NCI-H510A treated with DMSO at 0.1 percent for 48 hours (cell line): ENCODE measurements around the gene SHC3.

Source experiments
- DNase-seq: peaks from one replicate; lab custom pipeline; 2025; lab: John Stamatoyannopoulos, UW

SHC3 gene

GRCh38 chr9:88985616-88986015 lies 193.0 kb downstream of the SHC3 start:
- no peak for DNase-seq

GRCh38 chr9:88984543-88984883 lies 194.1 kb downstream of the SHC3 start:
- DNase-seq: no peak

GRCh38 chr9:88983865-88984542 lies 194.6 kb downstream of the SHC3 start:
- DNase-seq: no peak

GRCh38 chr9:88980740-88981203 lies 197.8 kb downstream of the SHC3 start:
- DNase-seq: no peak

- no peak for DNase-seq
Observed at GRCh38 chr9:88979791-88980190, 198.8 kb downstream of the SHC3 start.

- DNase-seq: no peak
Observed at GRCh38 chr9:88979021-88979420, 199.6 kb downstream of the SHC3 start.

- DNase-seq: no peak
Observed at GRCh38 chr9:88978034-88978433, 200.6 kb downstream of the SHC3 start.

GRCh38 chr9:88976890-88977257 lies 201.7 kb downstream of the SHC3 start:
- no peak for DNase-seq

GRCh38 chr9:88975966-88976889 lies 202.4 kb downstream of the SHC3 start:
- no peak for DNase-seq

- no peak for DNase-seq
Observed at GRCh38 chr9:88974641-88975040, 204.0 kb downstream of the SHC3 start.

GRCh38 chr9:88973281-88974045 lies 205.2 kb downstream of the SHC3 start:
- DNase-seq: no peak

- no peak for DNase-seq
Observed at GRCh38 chr9:88972401-88972800, 206.2 kb downstream of the SHC3 start.

GRCh38 chr9:88971131-88971960 lies 207.3 kb downstream of the SHC3 start:
- no peak for DNase-seq

GRCh38 chr9:88969646-88970373 lies 208.8 kb downstream of the SHC3 start:
- no peak for DNase-seq

GRCh38 chr9:88968799-88969198 lies 209.8 kb downstream of the SHC3 start:
- DNase-seq: no peak

GRCh38 chr9:88966894-88967676 lies 211.5 kb downstream of the SHC3 start:
- no peak for DNase-seq

- no peak for DNase-seq
Observed at GRCh38 chr9:88965473-88965872, 213.1 kb downstream of the SHC3 start.

- no peak for DNase-seq
Observed at GRCh38 chr9:88960632-88961031, 218.0 kb downstream of the SHC3 start.

GRCh38 chr9:88959727-88960469 lies 218.7 kb downstream of the SHC3 start:
- DNase-seq: no peak
